ENCODE results near the gene EVX1. TPM values are rescaled to one million over a fixed set of nuclear protein-coding genes. Genes with fewer than 3 reads are reported as not detected.

EVX1 gene
- total and polyA plus RNA-seq, 2 experiments from 2014 or later = 0.95 to 1.1 TPM

DNA sequence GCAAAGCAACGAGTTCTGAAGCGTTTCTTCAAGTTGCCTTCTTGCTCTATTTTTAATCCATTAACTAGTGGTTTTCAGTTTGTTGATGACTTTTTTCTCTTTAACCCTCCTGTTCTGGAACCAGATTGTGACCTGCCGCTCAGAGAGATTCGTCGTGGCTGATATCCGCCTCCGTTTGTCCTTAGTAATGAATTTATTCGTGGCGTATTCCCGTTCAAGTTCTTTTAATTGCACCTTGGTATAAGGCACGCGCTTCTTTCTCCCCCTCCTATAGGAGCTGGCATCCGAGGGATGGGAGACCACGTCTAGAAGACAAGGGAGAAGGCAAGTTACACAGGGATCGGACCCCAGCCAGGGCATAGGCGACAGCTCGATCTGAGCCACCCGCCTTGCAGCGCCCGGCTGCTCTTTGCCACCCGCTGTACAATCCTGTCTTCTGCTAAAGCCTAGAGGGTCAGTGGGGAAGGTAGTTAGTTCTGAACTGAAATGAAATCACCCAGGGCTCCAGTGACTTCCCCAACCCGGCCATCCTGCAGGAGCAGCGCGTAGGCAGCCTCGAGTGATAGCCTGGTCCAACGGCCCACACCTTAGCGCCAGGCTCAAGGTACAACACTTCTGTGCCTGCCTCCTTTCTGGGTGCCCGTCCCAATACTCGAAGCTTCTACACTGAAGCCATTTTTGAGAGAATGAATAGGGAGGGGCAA lies 44.3 kb upstream of the EVX1 start:
- Histone ChIP-seq H3K4me3 (peak overlapping the region; percentile 25), H3K36me3 (replicated peaks; ENCODE audit: insufficient read depth, low read depth) (no peaks in the 10 kb centered on the region), H3K9me3 (ENCODE audit: low read depth) (no peaks in the 10 kb centered on the region), H2AFZ (no peak overlapping the region), H3K9me2 (replicated peaks; ENCODE audit: insufficient read depth) (no peaks in the 10 kb centered on the region), H3K79me2 (peaks cover 84% of the 10 kb centered on the region), H3K4me2 (peak overlapping the region; percentile 96), H3K27ac (peak overlapping the region; percentile 36), H4K20me1 (ENCODE audit: insufficient read depth, poor library complexity, severe bottlenecking) (peaks cover 36% of the 10 kb centered on the region), H3K27me3 (peaks cover 80% of the 10 kb centered on the region), H3K4me1 (ENCODE audit: insufficient read depth) (no peaks in the 10 kb centered on the region)
- TF ChIP-seq EZH2phosphoT487 (IDR thresholded peaks at IDR 0.05; ENCODE audit: low read depth, severe bottlenecking, unreplicated experiment) (no peak), EZH2 (IDR thresholded peaks at IDR 0.05; ENCODE audit: borderline replicate concordance) (peak; percentile 85)
- DNase-seq (ENCODE audit: low spot score) = no peak
- WGBS (ENCODE audit: low lambda C conversion rate, missing lambda C conversion rate) = 11% methylated on average over 29 of the region's 29 CpGs

DNA sequence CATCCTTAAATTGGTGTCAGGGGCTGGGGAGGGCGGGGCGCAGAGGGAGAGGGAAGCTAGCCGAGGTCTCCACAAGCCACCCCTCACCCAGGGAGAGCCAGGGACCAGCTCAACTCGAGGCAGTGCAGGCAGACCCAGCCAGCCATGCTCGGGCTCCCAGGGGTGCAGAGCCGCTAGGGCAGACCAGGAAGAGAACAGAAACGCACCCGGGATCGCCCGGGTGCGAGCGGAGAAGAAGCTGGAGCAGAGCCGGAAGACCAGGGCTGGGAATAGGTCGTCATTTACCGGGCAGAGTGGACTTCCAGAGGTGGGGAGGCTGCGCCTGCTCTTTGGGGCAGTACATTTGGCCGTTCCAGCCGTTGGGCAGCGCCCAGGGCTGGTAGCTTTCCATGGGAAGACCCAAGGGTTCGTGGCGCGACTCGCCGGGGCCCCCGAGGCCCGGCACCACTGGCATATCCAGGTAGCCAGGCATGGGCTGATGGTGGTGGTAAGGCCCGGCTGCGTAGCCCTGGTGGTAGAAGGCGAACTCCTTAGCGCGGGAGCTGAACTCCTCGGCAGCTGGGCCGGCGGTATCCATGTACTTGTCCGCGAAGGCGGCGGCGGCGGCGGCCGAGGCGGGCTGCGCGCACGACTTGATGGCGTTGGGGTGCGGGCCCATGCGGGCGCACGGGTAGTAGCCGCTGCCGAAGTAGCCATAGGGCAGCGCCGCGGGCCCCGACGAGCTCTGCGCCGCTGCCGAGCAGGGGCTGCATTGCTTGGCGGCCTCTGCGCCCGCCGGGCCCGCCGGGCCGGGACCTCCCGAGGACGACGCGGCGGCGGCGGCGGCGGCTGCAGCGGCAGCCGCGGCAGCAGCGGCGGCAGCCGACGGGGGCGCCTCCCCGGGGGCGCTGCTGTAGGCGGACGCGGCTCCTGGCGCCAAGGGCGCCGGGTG lies 43.5 kb upstream of the EVX1 start:
- peak overlapping the region; percentile 25 for H3K4me3 ChIP-seq
- no peaks in the 10 kb centered on the region for H3K9me2 ChIP-seq (replicated peaks; ENCODE audit: insufficient read depth)
- H3K36me3 ChIP-seq (replicated peaks; ENCODE audit: insufficient read depth, low read depth) = no peaks in the 10 kb centered on the region
- peak overlapping the region; percentile 36 for H3K27ac ChIP-seq
- H3K27me3 ChIP-seq = peaks cover 80% of the 10 kb centered on the region
- peaks cover 80% of the 10 kb centered on the region for H3K79me2 ChIP-seq
- 4% methylated on average over 69 of the region's 93 CpGs for WGBS (ENCODE audit: low lambda C conversion rate, missing lambda C conversion rate)
- DNase-seq (ENCODE audit: low spot score) = no peak
- peaks cover 36% of the 10 kb centered on the region for H4K20me1 ChIP-seq (ENCODE audit: insufficient read depth, poor library complexity, severe bottlenecking)
- H3K9me3 ChIP-seq (ENCODE audit: low read depth) = no peaks in the 10 kb centered on the region
- no peaks in the 10 kb centered on the region for H3K4me1 ChIP-seq (ENCODE audit: insufficient read depth)
- peak; percentile 63 for TF ChIP-seq EZH2 (IDR thresholded peaks at IDR 0.05; ENCODE audit: borderline replicate concordance)
- TF ChIP-seq, protein P1, sequence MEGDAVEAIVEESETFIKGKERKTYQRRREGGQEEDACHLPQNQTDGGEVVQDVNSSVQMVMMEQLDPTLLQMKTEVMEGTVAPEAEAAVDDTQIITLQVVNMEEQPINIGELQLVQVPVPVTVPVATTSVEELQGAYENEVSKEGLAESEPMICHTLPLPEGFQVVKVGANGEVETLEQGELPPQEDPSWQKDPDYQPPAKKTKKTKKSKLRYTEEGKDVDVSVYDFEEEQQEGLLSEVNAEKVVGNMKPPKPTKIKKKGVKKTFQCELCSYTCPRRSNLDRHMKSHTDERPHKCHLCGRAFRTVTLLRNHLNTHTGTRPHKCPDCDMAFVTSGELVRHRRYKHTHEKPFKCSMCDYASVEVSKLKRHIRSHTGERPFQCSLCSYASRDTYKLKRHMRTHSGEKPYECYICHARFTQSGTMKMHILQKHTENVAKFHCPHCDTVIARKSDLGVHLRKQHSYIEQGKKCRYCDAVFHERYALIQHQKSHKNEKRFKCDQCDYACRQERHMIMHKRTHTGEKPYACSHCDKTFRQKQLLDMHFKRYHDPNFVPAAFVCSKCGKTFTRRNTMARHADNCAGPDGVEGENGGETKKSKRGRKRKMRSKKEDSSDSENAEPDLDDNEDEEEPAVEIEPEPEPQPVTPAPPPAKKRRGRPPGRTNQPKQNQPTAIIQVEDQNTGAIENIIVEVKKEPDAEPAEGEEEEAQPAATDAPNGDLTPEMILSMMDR (IDR thresholded peaks at IDR 0.05; ENCODE audit: poor library complexity) = no peak
- no peak overlapping the region for H2AFZ ChIP-seq
- peak overlapping the region; percentile 96 for H3K4me2 ChIP-seq

DNA sequence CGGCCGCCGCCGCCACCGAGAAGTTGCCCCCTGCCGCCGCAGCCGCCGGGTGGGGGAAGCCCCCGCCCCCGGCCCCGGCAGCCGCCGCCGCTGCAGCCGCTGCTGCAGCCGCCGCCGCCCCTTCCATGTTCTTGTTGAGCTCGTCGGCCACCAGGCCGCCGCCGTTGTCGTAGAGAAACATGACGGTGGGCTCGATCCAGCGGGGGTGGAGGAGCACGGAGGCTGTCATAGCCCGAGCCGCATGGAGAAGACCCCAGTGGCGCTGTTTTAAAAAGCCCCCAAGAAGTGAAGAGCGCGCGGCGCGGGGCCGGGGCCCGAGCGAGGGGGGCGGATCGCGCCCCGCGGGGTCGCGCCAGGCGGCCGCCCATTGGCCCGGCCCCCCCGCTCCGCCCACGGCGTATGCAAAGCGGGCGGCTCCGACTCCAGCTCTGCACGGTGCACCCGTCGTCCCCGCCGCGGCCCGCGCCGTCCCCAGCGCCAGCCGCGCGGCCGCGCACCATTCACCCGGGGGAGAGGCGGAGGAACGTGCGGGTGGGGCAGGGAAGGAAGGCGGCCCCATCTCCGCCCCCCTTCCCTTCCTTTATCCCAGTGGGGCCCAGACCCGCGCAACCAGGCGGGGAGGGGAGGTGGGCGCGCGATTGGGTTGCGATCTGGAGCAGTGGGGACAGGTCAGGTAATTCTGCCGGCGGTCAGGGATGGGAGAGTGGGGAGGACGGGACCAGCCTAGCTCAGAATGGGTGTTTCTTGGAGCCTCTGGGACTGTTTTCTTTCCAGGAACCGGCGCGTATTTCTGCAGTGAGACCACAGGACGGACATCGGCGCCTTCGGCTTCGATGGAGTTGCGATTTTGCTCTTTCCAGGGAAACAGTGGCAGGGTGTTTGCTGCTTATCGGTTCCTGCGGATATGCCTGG lies 42.5 kb upstream of the EVX1 start, which contains the start of gene HOXA13:
Gene HOXA13, minus strand, starts transcription at position 243 of the 912 bp plus-strand sequence. Its CDS starts 14 bp downstream, at position 229.
- Histone ChIP-seq H3K9me2 (replicated peaks; ENCODE audit: insufficient read depth) (no peaks in the 10 kb centered on the region), H3K4me2 (peak within 1 kb of the TSS; percentile 96), H3K4me3 (peak within 1 kb of the TSS; percentile 59), H3K36me3 (replicated peaks; ENCODE audit: insufficient read depth, low read depth) (no peaks in the 10 kb centered on the region), H2AFZ (no peak within 1 kb of the TSS), H4K20me1 (ENCODE audit: insufficient read depth, poor library complexity, severe bottlenecking) (peaks cover 27% of the 10 kb centered on the region), H3K27ac (peak within 1 kb of the TSS; percentile 82), H3K27me3 (peaks cover 80% of the 10 kb centered on the region), H3K79me2 (peaks cover 80% of the 10 kb centered on the region), H3K4me1 (ENCODE audit: insufficient read depth) (peaks cover under 1% of the 10 kb centered on the region), H3K9me3 (ENCODE audit: low read depth) (no peaks in the 10 kb centered on the region)
- peak; percentile 89 for DNase-seq (ENCODE audit: low spot score)
- peak; percentile 75 for TF ChIP-seq EZH2 (IDR thresholded peaks at IDR 0.05; ENCODE audit: borderline replicate concordance)
- TF ChIP-seq EZH2phosphoT487 (IDR thresholded peaks at IDR 0.05; ENCODE audit: low read depth, severe bottlenecking, unreplicated experiment) = no peak
- TF ChIP-seq, protein P1 (IDR thresholded peaks at IDR 0.05; ENCODE audit: poor library complexity) = no peak
- WGBS (ENCODE audit: low lambda C conversion rate, missing lambda C conversion rate) = 1% methylated on average over 66 of the region's 99 CpGs
